ENCODE results near the gene AGA.

Gene AGA

DNA sequence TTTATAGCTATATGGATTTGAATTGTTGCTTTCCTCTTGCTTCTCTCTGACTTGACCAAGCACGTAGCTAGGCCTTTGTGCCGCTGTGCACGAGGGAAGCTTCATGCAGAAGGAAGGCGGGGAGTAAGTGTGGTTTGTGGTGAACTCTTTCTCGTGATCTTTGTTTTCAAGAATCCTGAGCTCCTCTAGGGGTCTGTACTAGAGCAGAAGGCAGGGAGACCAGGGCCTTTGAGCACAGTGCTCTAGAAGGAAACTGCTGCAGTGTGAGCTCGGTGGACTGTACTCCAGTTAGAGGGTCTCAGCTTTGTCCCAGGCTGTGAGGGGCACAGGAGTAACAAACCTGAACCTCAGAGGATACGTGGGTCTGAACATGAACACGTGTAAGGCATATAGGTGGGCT, 49.0 kb downstream of the AGA start:
- no peaks in the 10 kb centered on the region for H3K9me3 ChIP-seq (ENCODE audit: control insufficient read depth, insufficient read depth, low read length)
- no peak overlapping the region for H3K4me3 ChIP-seq (ENCODE audit: low read length)
- no peaks in the 10 kb centered on the region for H3K36me3 ChIP-seq (ENCODE audit: control insufficient read depth, insufficient read depth, low read length)
- no peak overlapping the region for H3K27ac ChIP-seq (ENCODE audit: low read length)
- H3K4me1 ChIP-seq (ENCODE audit: control insufficient read depth, insufficient read depth, low read length) = no peaks in the 10 kb centered on the region
- no CpG with 5 or more reads among the region's 8 CpGs for WGBS (ENCODE audit: insufficient coverage, insufficient read length)
- H3K27me3 ChIP-seq (ENCODE audit: control insufficient read depth, insufficient read depth, low read length) = no peaks in the 10 kb centered on the region
- no peak for DNase-seq (ENCODE audit: low read depth, low spot score)

DNA sequence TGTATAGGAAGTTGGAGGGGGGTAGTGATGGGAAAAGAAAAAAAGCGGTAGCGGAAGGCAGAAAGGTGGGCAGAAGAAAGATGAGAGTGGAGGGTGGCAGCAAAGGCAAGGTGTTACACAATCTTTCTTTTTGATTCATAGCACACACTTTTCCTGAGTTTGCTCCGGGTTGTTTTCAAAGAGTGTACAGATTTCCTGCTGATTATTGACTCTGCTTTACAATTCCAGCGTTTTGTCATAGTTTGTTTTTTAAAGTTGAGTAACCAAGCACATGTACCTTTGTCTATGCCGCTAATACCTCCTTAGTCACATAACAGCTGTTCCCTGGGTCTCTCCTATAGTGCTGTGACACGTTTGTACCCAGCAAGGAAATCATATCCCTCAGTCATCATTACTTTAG, 50.3 kb downstream of the AGA start:
- H3K27ac ChIP-seq (ENCODE audit: low read length) = no peak overlapping the region
- H3K27me3 ChIP-seq (ENCODE audit: control insufficient read depth, insufficient read depth, low read length) = no peaks in the 10 kb centered on the region
- WGBS (ENCODE audit: insufficient coverage, insufficient read length) = 100% methylated on average over 2 of the region's 6 CpGs
- no peak overlapping the region for H3K4me3 ChIP-seq (ENCODE audit: low read length)
- H3K9me3 ChIP-seq (ENCODE audit: control insufficient read depth, insufficient read depth, low read length) = no peaks in the 10 kb centered on the region
- no peaks in the 10 kb centered on the region for H3K4me1 ChIP-seq (ENCODE audit: control insufficient read depth, insufficient read depth, low read length)
- H3K36me3 ChIP-seq (ENCODE audit: control insufficient read depth, insufficient read depth, low read length) = no peaks in the 10 kb centered on the region
- DNase-seq (ENCODE audit: low read depth, low spot score) = no peak

- Histone ChIP-seq H3K27me3 (ENCODE audit: control insufficient read depth, insufficient read depth, low read length) (no peaks in the 10 kb centered on the region), H3K27ac (ENCODE audit: low read length) (no peak overlapping the region), H3K9me3 (ENCODE audit: control insufficient read depth, insufficient read depth, low read length) (no peaks in the 10 kb centered on the region), H3K36me3 (ENCODE audit: control insufficient read depth, insufficient read depth, low read length) (no peaks in the 10 kb centered on the region), H3K4me3 (ENCODE audit: low read length) (no peak overlapping the region), H3K4me1 (ENCODE audit: control insufficient read depth, insufficient read depth, low read length) (no peaks in the 10 kb centered on the region)
- WGBS (ENCODE audit: insufficient coverage, insufficient read length) = no CpG with 5 or more reads among the region's 3 CpGs
- DNase-seq (ENCODE audit: low read depth, low spot score) = no peak
Measured at GRCh38 chr4:177391287-177391686, 51.0 kb downstream of the AGA start.

DNA sequence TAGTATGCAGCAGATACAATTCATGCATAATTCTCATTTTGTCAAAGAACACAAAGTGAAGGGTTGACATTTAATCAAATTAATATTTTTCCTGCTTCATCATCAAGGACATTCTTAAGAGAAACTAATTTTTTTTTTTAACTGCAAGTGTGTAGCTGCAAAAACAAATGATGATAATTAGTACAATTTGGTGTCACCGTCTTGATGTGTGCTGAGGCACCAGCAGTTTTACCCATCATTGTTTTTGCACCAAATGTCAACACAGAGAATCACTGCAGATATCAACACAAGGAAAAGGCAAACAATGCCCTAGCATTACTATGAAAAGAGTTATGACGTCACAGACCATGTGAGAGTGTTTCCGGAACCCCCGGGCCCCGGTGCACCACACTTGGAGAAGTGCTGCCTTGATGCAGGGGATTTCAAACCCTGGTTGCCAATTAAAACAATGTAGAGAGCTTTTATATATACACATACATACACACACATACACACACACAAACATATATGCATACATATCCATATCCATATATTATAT, 55.9 kb downstream of the AGA start:
- no peaks in the 10 kb centered on the region for H3K9me3 ChIP-seq (ENCODE audit: control insufficient read depth, insufficient read depth, low read length)
- H3K4me1 ChIP-seq (ENCODE audit: control insufficient read depth, insufficient read depth, low read length) = no peaks in the 10 kb centered on the region
- no peak for DNase-seq (ENCODE audit: low read depth, low spot score)
- no peaks in the 10 kb centered on the region for H3K27me3 ChIP-seq (ENCODE audit: control insufficient read depth, insufficient read depth, low read length)
- no CpG with 5 or more reads among the region's 5 CpGs for WGBS (ENCODE audit: insufficient coverage, insufficient read length)
- no peak overlapping the region for H3K27ac ChIP-seq (ENCODE audit: low read length)
- H3K4me3 ChIP-seq (ENCODE audit: low read length) = no peak overlapping the region
- no peaks in the 10 kb centered on the region for H3K36me3 ChIP-seq (ENCODE audit: control insufficient read depth, insufficient read depth, low read length)

DNA sequence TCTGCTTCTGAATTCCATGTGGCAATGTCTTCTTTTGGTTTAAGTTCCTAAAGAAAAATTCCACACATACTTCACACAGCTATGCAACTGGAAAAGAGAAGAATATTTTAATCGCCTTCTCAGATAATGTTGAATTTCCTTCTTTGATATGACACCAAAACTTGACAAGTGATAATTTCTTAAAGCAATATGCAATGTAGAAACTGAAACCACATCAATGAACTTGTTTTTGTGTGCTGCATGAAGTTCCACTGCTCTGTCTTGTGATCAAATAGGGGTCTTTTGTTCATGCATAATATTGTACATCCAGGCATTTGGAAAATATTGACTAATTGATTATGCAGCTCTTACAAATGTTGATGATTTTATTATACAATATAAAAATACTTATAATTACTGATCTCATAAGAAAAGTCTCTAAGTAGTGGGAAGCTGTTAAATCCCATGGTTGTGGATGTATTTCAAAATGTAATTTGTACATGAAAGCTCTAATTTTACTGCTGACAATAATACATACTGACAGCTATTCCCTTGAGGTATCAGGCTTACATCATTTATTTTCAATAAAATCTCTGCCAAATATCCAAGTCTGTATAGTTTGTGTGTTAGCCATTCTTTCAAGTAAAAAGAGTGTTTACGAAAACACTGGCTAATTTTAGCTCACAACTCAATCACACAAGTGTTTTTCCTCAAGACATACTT, 56.5 kb downstream of the AGA start:
- Histone ChIP-seq H3K9me3 (ENCODE audit: control insufficient read depth, insufficient read depth, low read length) (no peaks in the 10 kb centered on the region), H3K36me3 (ENCODE audit: control insufficient read depth, insufficient read depth, low read length) (no peaks in the 10 kb centered on the region), H3K4me3 (ENCODE audit: low read length) (no peak overlapping the region), H3K27me3 (ENCODE audit: control insufficient read depth, insufficient read depth, low read length) (no peaks in the 10 kb centered on the region), H3K4me1 (ENCODE audit: control insufficient read depth, insufficient read depth, low read length) (no peaks in the 10 kb centered on the region), H3K27ac (ENCODE audit: low read length) (no peak overlapping the region)
- no CpG with 5 or more reads among the region's 2 CpGs for WGBS (ENCODE audit: insufficient coverage, insufficient read length)
- DNase-seq (ENCODE audit: low read depth, low spot score) = no peak

GRCh38 chr4:177384856-177385397, 57.3 kb downstream of the AGA start:
- H3K9me3 ChIP-seq (ENCODE audit: control insufficient read depth, insufficient read depth, low read length) = no peaks in the 10 kb centered on the region
- no CpG with 5 or more reads among the region's 4 CpGs for WGBS (ENCODE audit: insufficient coverage, insufficient read length)
- no peak overlapping the region for H3K4me3 ChIP-seq (ENCODE audit: low read length)
- no peak for DNase-seq (ENCODE audit: low read depth, low spot score)
- H3K36me3 ChIP-seq (ENCODE audit: control insufficient read depth, insufficient read depth, low read length) = no peaks in the 10 kb centered on the region
- H3K4me1 ChIP-seq (ENCODE audit: control insufficient read depth, insufficient read depth, low read length) = no peaks in the 10 kb centered on the region
- no peak overlapping the region for H3K27ac ChIP-seq (ENCODE audit: low read length)
- no peaks in the 10 kb centered on the region for H3K27me3 ChIP-seq (ENCODE audit: control insufficient read depth, insufficient read depth, low read length)

- no peak overlapping the region for H3K4me3 ChIP-seq (ENCODE audit: low read length)
- no CpG with 5 or more reads among the region's 13 CpGs for WGBS (ENCODE audit: insufficient coverage, insufficient read length)
- DNase-seq (ENCODE audit: low read depth, low spot score) = no peak
- H3K27ac ChIP-seq (ENCODE audit: low read length) = no peak overlapping the region
- no peaks in the 10 kb centered on the region for H3K27me3 ChIP-seq (ENCODE audit: control insufficient read depth, insufficient read depth, low read length)
- H3K9me3 ChIP-seq (ENCODE audit: control insufficient read depth, insufficient read depth, low read length) = no peaks in the 10 kb centered on the region
- H3K4me1 ChIP-seq (ENCODE audit: control insufficient read depth, insufficient read depth, low read length) = no peaks in the 10 kb centered on the region
- H3K36me3 ChIP-seq (ENCODE audit: control insufficient read depth, insufficient read depth, low read length) = no peaks in the 10 kb centered on the region
Measured at GRCh38 chr4:177381762-177382310, 60.4 kb downstream of the AGA start.

All from iPS DF 6.9 (cell line).